Measurements from ENCODE around the gene AGFG1.

GRCh38 chr2:227439214-227439613 is 32.7 kb upstream of the AGFG1 start:
- TF ChIP-seq GATA3 (IDR thresholded peaks at IDR 0.05; ENCODE audit: low read depth, low read length) (no peak), GATA2 (IDR thresholded peaks at IDR 0.05; ENCODE audit: low read depth, low read length) (no peak)

All from SH-SY5Y (cell line).